CD14-positive monocyte (primary cell): ENCODE data around the gene BSDC1. TPM values are rescaled to one million over a fixed set of nuclear protein-coding genes. Genes with fewer than 3 reads are reported as not detected.

Experiments
- DNase-seq, 3 donors: peaks; one replicate each; pipeline ENCODE4 v3.0.0-alpha.2; 2011 to 2022
- H2AFZ ChIP-seq: 2 replicates; pipeline ENCODE4 v1.6.0; 2012; ENCODE audit warnings: mild to moderate bottlenecking, low read depth, low read length, inconsistent platforms; ENCODE audit not compliant: insufficient read depth, poor library complexity, severe bottlenecking
- H3K27ac ChIP-seq, 2 donors: 1 replicate in 1 of 2; 2 replicates in 1 of 2; pipeline ENCODE4 v1.5.1; 2012 to 2013; ENCODE audit warnings: low read length in 2 of 2, control low read depth in 1 of 2, inconsistent platforms in 1 of 2, low read depth in 1 of 2, mild to moderate bottlenecking in 1 of 2
- H3K27me3 ChIP-seq, 2 donors: one replicate each; pipeline versions ENCODE4 v1.6.0 to v1.6.1; 2011 to 2013; ENCODE audit warnings: low read length in 2 of 2; ENCODE audit not compliant: control insufficient read depth in 2 of 2, insufficient read depth in 2 of 2
- H3K36me3 ChIP-seq, 2 donors: replicated peaks in 1 of 2; 1 replicate in 1 of 2; 2 replicates in 1 of 2; pipeline versions ENCODE4 v1.5.1 to v1.6.1; 2012 to 2013; ENCODE audit warnings: low read length in 2 of 2, control low read depth in 1 of 2, inconsistent platforms in 1 of 2, mild to moderate bottlenecking in 1 of 2; ENCODE audit not compliant: insufficient read depth in 2 of 2, control insufficient read depth in 1 of 2
- H3K4me1 ChIP-seq, 2 donors: 1 replicate in 1 of 2; 2 replicates in 1 of 2; pipeline versions ENCODE4 v1.5.1 to v1.6.1; 2012 to 2013; ENCODE audit warnings: low read length in 2 of 2, control low read depth in 1 of 2, inconsistent platforms in 1 of 2, mild to moderate bottlenecking in 1 of 2, moderate library complexity in 1 of 2; ENCODE audit not compliant: insufficient read depth in 2 of 2, control insufficient read depth in 1 of 2
- H3K4me2 ChIP-seq: replicated peaks from 2 replicates; pipeline ENCODE3; 2012; ENCODE audit warnings: low read length, moderate library complexity, mild to moderate bottlenecking; ENCODE audit not compliant: poor library complexity, severe bottlenecking; ENCODE audit errors: extremely low read depth
- H3K4me3 ChIP-seq, 3 experiments: fragments of 200-600 bp in 1 of 3; sonication (generic) in 1 of 3; replicated peaks in 1 of 3; 1 replicate in 2 of 3; 2 replicates in 1 of 3; pipeline ENCODE4 v1.5.1; 2011 to 2013; ENCODE audit warnings: low read length in 3 of 3, mild to moderate bottlenecking in 3 of 3, control low read depth in 2 of 3, low read depth in 2 of 3, inconsistent platforms in 1 of 3, moderate library complexity in 1 of 3
- H3K79me2 ChIP-seq: 2 replicates; pipeline ENCODE4 v1.6.0; 2012; ENCODE audit warnings: mild to moderate bottlenecking, control low read depth, inconsistent platforms, low read length, moderate library complexity; ENCODE audit not compliant: insufficient read depth
- H3K9ac ChIP-seq: 2 replicates; pipeline ENCODE4 v1.6.0; 2017; ENCODE audit warnings: low read length, mild to moderate bottlenecking; ENCODE audit not compliant: insufficient read depth, poor library complexity, severe bottlenecking
- H3K9me3 ChIP-seq, 2 donors: replicated peaks in 1 of 2; 1 replicate in 1 of 2; 2 replicates in 1 of 2; pipeline versions ENCODE4 v1.5.1 to v1.6.1; 2012 to 2013; ENCODE audit warnings: low read length in 2 of 2, control low read depth in 1 of 2; ENCODE audit not compliant: control insufficient read depth in 1 of 2, insufficient read depth in 1 of 2
- H4K20me1 ChIP-seq: 2 replicates; pipeline ENCODE4 v1.6.0; 2012; ENCODE audit warnings: mild to moderate bottlenecking, low read length, control low read depth, moderate library complexity; ENCODE audit not compliant: insufficient read depth
- H3K27ac Mint-ChIP-seq, 7 donors: one replicate each; pipeline ENCODE4 v1.8.0; 2020; ENCODE audit warnings: mild to moderate bottlenecking in 7 of 7, mixed read lengths in 7 of 7, moderate library complexity in 6 of 7, inconsistent platforms in 2 of 7
- H3K27me3 Mint-ChIP-seq, 3 donors: one replicate each; pipeline ENCODE4 v1.8.0; 2021 to 2022; ENCODE audit warnings: low read depth in 3 of 3, mild to moderate bottlenecking in 3 of 3, mixed read lengths in 3 of 3, moderate library complexity in 3 of 3, inconsistent platforms in 1 of 3
- H3K36me3 Mint-ChIP-seq, 2 donors: one replicate each; pipeline ENCODE4 v1.8.0; 2020; ENCODE audit warnings: mixed read lengths in 2 of 2, inconsistent platforms in 1 of 2, mild to moderate bottlenecking in 1 of 2
- H3K4me1 Mint-ChIP-seq: one replicate; pipeline ENCODE4 v1.8.0; 2020; ENCODE audit warnings: mild to moderate bottlenecking, mixed read lengths
- H3K4me3 Mint-ChIP-seq, 2 donors: one replicate each; pipeline ENCODE4 v1.8.0; 2020; ENCODE audit warnings: mild to moderate bottlenecking in 2 of 2, mixed read lengths in 2 of 2, moderate library complexity in 1 of 2
- H3K9me3 Mint-ChIP-seq, 7 donors: one replicate each; pipeline ENCODE4 v1.8.0; 2020 to 2022; ENCODE audit warnings: mixed read lengths in 7 of 7, mild to moderate bottlenecking in 6 of 7, moderate library complexity in 6 of 7, inconsistent platforms in 2 of 7
- WGBS: methylation state at CpG from one replicate; pipeline ENCODE4 v1.1.5; 2013; ENCODE audit warnings: missing lambda C conversion rate; ENCODE audit not compliant: insufficient coverage; 5-methylcytosine and 5-hydroxymethylcytosine counted together
- intact Hi-C, 2 donors: fragments of 100-400 bp; cut with micrococcal nuclease; formaldehyde crosslinking; loops; one replicate each; pipeline versions ENCODE4 v1.15.0 to v1.15.1; 2023
- polyA plus RNA-seq, 3 donors: library from polyadenylated mRNA; depleted of rRNA in 1 of 3; unstranded in 2 of 3; stranded (reverse) in 1 of 3; fragments of 300-500 nt in 2 of 3; fragments of >200 nt in 1 of 3; fragmentation: Illumina TruSeq in 2 of 3; gene quantifications; 1 replicate in 2 of 3; 2 replicates in 1 of 3; pipeline ENCODE4 v1.2.3, GENCODE V29; 2012 to 2021
- TF ChIP-seq, protein P1 (sequence below): fragments of 200-600 bp; IDR thresholded peaks from one replicate; pipeline ENCODE4 v1.8.0; 2022; ENCODE audit warnings: antibody characterized with exemption, mild to moderate bottlenecking

BSDC1 gene
- polyA plus RNA-seq, 3 donors, result 19.0 to 42.4 (median 23.7) TPM

DNA sequence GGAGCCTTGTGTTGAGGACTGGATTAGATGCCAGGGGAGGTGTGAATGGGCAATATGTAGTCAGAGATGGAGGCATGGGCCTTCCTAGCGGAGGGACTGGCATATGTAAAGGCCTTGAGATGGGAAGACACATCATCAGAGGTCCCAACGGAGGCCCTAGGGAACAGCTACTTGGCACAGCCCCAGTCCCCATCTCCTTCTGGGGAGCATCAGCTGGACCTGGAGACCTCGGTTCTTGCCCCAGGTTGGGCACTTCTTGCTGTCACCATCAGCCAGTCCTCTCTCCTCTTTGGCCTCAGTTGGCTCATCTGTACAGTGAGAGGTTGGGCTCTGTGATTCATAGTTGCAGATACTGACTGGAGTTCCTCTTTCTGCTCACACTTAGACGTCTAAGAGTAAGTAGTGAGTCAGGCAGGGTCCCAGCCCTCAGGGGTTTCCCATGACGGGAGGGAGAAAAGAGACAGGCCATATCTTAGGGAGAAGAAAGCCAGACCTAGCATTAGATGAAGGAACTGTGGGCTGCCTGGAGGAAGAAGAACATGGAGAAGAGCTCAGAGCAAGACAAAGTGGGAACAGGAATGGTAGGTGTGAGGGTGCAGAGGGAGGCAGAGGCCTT, 54.8 kb downstream of the BSDC1 start:
- peak overlapping the region in 1 of 2 donors; percentile 44 for H3K4me3 Mint-ChIP-seq
- Histone ChIP-seq H3K4me1 (peaks cover 50 to 74% of the 10 kb centered on the region in 2 donors), H2AFZ (no peak overlapping the region)

GRCh38 chr1:32338637-32339145, 55.5 kb downstream of the BSDC1 start:
- Histone ChIP-seq H3K27me3 (peaks cover 7 to 13% of the 10 kb centered on the region in 2 donors), H3K4me2 (no peak overlapping the region), H3K27ac (peak overlapping the region in 1 of 2 donors; percentile 100), H3K36me3 (peaks cover under 1 to 7% of the 10 kb centered on the region in 2 donors), H3K9me3 (no peaks in the 10 kb centered on the region), H3K9ac (peak overlapping the region; percentile 44), H3K4me1 (peaks cover 51 to 76% of the 10 kb centered on the region in 2 donors), H2AFZ (no peak overlapping the region), H3K79me2 (no peaks in the 10 kb centered on the region), H4K20me1 (peaks cover 15% of the 10 kb centered on the region), H3K4me3 (peak overlapping the region in 1 of 3 experiments; percentile 12)
- H3K27me3 Mint-ChIP-seq, result peaks cover 28 to 36% (median 32%) of the 10 kb centered on the region in 3 donors
- intact Hi-C loops, result loop anchor here in 1 of 2 donors (1.0 to 5.0 kb wide), 4 partner anchors 13 to 401 kb away; partner anchors contain the start of genes BSDC1 and PTP4A2
- TF ChIP-seq, protein P1, sequence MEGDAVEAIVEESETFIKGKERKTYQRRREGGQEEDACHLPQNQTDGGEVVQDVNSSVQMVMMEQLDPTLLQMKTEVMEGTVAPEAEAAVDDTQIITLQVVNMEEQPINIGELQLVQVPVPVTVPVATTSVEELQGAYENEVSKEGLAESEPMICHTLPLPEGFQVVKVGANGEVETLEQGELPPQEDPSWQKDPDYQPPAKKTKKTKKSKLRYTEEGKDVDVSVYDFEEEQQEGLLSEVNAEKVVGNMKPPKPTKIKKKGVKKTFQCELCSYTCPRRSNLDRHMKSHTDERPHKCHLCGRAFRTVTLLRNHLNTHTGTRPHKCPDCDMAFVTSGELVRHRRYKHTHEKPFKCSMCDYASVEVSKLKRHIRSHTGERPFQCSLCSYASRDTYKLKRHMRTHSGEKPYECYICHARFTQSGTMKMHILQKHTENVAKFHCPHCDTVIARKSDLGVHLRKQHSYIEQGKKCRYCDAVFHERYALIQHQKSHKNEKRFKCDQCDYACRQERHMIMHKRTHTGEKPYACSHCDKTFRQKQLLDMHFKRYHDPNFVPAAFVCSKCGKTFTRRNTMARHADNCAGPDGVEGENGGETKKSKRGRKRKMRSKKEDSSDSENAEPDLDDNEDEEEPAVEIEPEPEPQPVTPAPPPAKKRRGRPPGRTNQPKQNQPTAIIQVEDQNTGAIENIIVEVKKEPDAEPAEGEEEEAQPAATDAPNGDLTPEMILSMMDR, result no peak
- DNase-seq, result no peak
- peak overlapping the region; percentile 13 to 71 for H3K4me3 Mint-ChIP-seq
- H3K4me1 Mint-ChIP-seq, result peaks cover 66% of the 10 kb centered on the region
- H3K36me3 Mint-ChIP-seq, result peaks cover 20 to 32% of the 10 kb centered on the region in 2 donors
- H3K9me3 Mint-ChIP-seq, result peaks cover 0 to 8% (median 4%) of the 10 kb centered on the region in 7 donors
- 96% methylated on average over 8 of the region's 14 CpGs for WGBS
- peak overlapping the region; percentile 95 to 99 (median 99) for H3K27ac Mint-ChIP-seq

More for the DNA sequence above, 54.8 kb downstream of the BSDC1 start:
- peak overlapping the region; percentile 56 to 100 for H3K27ac ChIP-seq
- H3K36me3 ChIP-seq, result no peaks in the 10 kb centered on the region
- peak overlapping the region; percentile 16 for H3K4me2 ChIP-seq
- no peaks in the 10 kb centered on the region for H3K79me2 ChIP-seq
- peaks cover 7% of the 10 kb centered on the region for H4K20me1 ChIP-seq
- H3K4me3 ChIP-seq, result peak overlapping the region in 1 of 3 experiments; percentile 7
- intact Hi-C loops, result loop anchor here in 1 of 2 donors (1.0 to 5.0 kb wide), 4 partner anchors 12 to 402 kb away; partner anchors contain the start of genes BSDC1 and PTP4A2
- Mint-ChIP-seq H3K27me3 (peaks cover 26 to 36% (median 32%) of the 10 kb centered on the region in 3 donors), H3K4me1 (peaks cover 60% of the 10 kb centered on the region), H3K9me3 (peaks cover 0 to 6% (median 2%) of the 10 kb centered on the region in 7 donors), H3K27ac (peak overlapping the region; percentile 86 to 99 (median 99)), H3K36me3 (peaks cover 13 to 25% of the 10 kb centered on the region in 2 donors)
- DNase-seq, result peak; percentile 94 to 99 (median 99)
- H3K27me3 ChIP-seq, result peaks cover 4 to 6% of the 10 kb centered on the region in 2 donors
- no peaks in the 10 kb centered on the region for H3K9me3 ChIP-seq
- peak overlapping the region; percentile 44 for H3K9ac ChIP-seq
- WGBS, result 56% methylated on average over 3 of the region's 5 CpGs
- TF ChIP-seq, protein P1, result no peak
